Thoracic aorta (tissue), 2 donors: Measurements from ENCODE around the gene PNCK. TPM values are rescaled to one million over a fixed set of nuclear protein-coding genes. Genes with fewer than 3 reads are reported as not detected.

ENCODE experiments used
- ATAC-seq: fragments of 150-250 bp; one replicate; pipeline ENCODE4 v1.8.0; 2017; ENCODE audit warnings: low read depth; ENCODE audit not compliant: insufficient number of reproducible peaks, low FRiP score
- DNase-seq: peaks from one replicate; pipeline ENCODE4 v3.0.0-alpha.2; 2020; ENCODE audit warnings: low spot score
- H3K27ac ChIP-seq, 2 donors: fragments of 200-600 bp; sonication (generic); 1 replicate in 1 of 2; 2 replicates in 1 of 2; pipeline ENCODE4 v1.5.1; 2016; ENCODE audit warnings: mild to moderate bottlenecking in 2 of 2, moderate library complexity in 2 of 2
- H3K27me3 ChIP-seq: fragments of 200-600 bp; sonication (generic); replicated peaks from 2 replicates; pipeline ENCODE4 v1.6.0; 2016; ENCODE audit warnings: mild to moderate bottlenecking; ENCODE audit not compliant: insufficient read depth
- H3K36me3 ChIP-seq: fragments of 200-600 bp; sonication (generic); one replicate; pipeline ENCODE4 v1.5.1; 2016
- H3K4me1 ChIP-seq, 2 donors: fragments of 200-600 bp; sonication (generic); 1 replicate in 1 of 2; 2 replicates in 1 of 2; pipeline versions ENCODE4 v1.5.1 to v1.6.0; 2016; ENCODE audit warnings: low read depth in 2 of 2, mild to moderate bottlenecking in 1 of 2; ENCODE audit not compliant: control insufficient read depth in 1 of 2
- H3K4me3 ChIP-seq: fragments of 200-600 bp; sonication (generic); 2 replicates; pipeline ENCODE4 v1.5.1; 2016; ENCODE audit warnings: mild to moderate bottlenecking
- H3K9me3 ChIP-seq: fragments of 200-600 bp; sonication (generic); 2 replicates; pipeline ENCODE4 v1.5.1; 2016
- total RNA-seq, 2 donors: library from RNA; depleted of rRNA; stranded (reverse); fragments of >200 nt; gene quantifications; one replicate each; pipeline versions ENCODE4 v1.1.0 to v1.2.3, GENCODE V29; 2016
- TF ChIP-seq, protein P1 (sequence below): fragments of 200-600 bp; sonication (generic); IDR thresholded peaks from one replicate; pipeline ENCODE4 v1.5.1; 2019; ENCODE audit warnings: antibody characterized with exemption

The PNCK gene
- total RNA-seq, 2 donors from 2014 or later, result 1.2 to 3.2 TPM

- no peaks in the 10 kb centered on the region for H3K9me3 ChIP-seq
- ATAC-seq (no peak), DNase-seq (no peak)
- no peaks in the 10 kb centered on the region for H3K36me3 ChIP-seq
- H3K27ac ChIP-seq, result no peak overlapping the region
- H3K4me1 ChIP-seq, result peaks cover 0 to 17% of the 10 kb centered on the region in 2 donors
- TF ChIP-seq, protein P1, sequence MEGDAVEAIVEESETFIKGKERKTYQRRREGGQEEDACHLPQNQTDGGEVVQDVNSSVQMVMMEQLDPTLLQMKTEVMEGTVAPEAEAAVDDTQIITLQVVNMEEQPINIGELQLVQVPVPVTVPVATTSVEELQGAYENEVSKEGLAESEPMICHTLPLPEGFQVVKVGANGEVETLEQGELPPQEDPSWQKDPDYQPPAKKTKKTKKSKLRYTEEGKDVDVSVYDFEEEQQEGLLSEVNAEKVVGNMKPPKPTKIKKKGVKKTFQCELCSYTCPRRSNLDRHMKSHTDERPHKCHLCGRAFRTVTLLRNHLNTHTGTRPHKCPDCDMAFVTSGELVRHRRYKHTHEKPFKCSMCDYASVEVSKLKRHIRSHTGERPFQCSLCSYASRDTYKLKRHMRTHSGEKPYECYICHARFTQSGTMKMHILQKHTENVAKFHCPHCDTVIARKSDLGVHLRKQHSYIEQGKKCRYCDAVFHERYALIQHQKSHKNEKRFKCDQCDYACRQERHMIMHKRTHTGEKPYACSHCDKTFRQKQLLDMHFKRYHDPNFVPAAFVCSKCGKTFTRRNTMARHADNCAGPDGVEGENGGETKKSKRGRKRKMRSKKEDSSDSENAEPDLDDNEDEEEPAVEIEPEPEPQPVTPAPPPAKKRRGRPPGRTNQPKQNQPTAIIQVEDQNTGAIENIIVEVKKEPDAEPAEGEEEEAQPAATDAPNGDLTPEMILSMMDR, result no peak
- H3K27me3 ChIP-seq, result no peaks in the 10 kb centered on the region
- no peak overlapping the region for H3K4me3 ChIP-seq
Measured at GRCh38 chrX:153648358-153649177, 25.0 kb downstream of the PNCK start.

GRCh38 chrX:153647461-153648357 lies 25.9 kb downstream of the PNCK start:
- TF ChIP-seq, protein P1, result no peak
- Histone ChIP-seq H3K9me3 (no peaks in the 10 kb centered on the region), H3K27me3 (no peaks in the 10 kb centered on the region), H3K4me3 (peak overlapping the region; percentile 49), H3K36me3 (no peaks in the 10 kb centered on the region), H3K4me1 (peaks cover 0 to 20% of the 10 kb centered on the region in 2 donors), H3K27ac (no peak overlapping the region)
- ATAC-seq (no peak), DNase-seq (no peak)

GRCh38 chrX:153646620-153647373 lies 26.8 kb downstream of the PNCK start, which contains the start of gene DUSP9:
TSS of gene DUSP9 (plus strand) at chrX:153647203. CDS start at chrX:153647954, 751 bp downstream.
- H3K27me3 ChIP-seq, result no peaks in the 10 kb centered on the region
- DNase-seq (no peak), ATAC-seq (no peak)
- H3K36me3 ChIP-seq, result no peaks in the 10 kb centered on the region
- no peaks in the 10 kb centered on the region for H3K9me3 ChIP-seq
- peak within 1 kb of the TSS; percentile 49 for H3K4me3 ChIP-seq
- no peak within 1 kb of the TSS for H3K27ac ChIP-seq
- TF ChIP-seq, protein P1, result no peak
- H3K4me1 ChIP-seq, result peaks cover 0 to 20% of the 10 kb centered on the region in 2 donors

- no peak for DNase-seq
- TF ChIP-seq, protein P1, result no peak
- H3K36me3 ChIP-seq, result no peaks in the 10 kb centered on the region
- H3K9me3 ChIP-seq, result no peaks in the 10 kb centered on the region
- no peak overlapping the region for H3K4me3 ChIP-seq
- H3K27me3 ChIP-seq, result no peaks in the 10 kb centered on the region
- peaks cover 0 to 20% of the 10 kb centered on the region in 2 donors for H3K4me1 ChIP-seq
- H3K27ac ChIP-seq, result no peak overlapping the region
- ATAC-seq, result no peak
Measured at GRCh38 chrX:153645921-153646488, 27.6 kb downstream of the PNCK start.
